NCI-H2196 (cell line): ENCODE results near the gene PPP1R16B.

Source experiments
- DNase-seq: peaks from one replicate; lab custom pipeline; 2025; ENCODE audit not compliant: unreplicated experiment; lab: John Stamatoyannopoulos, UW

Gene PPP1R16B

GRCh38 chr20:38805502-38805957 is at the start of gene PPP1R16B:
PPP1R16B (plus strand) TSS chr20:38805697; CDS start chr20:38835926, 30,229 bp downstream.
- peak; percentile 38 for DNase-seq

GRCh38 chr20:38757145-38757775 is 48.2 kb upstream of the PPP1R16B start:
- no peak for DNase-seq

GRCh38 chr20:38759106-38759505 is 46.4 kb upstream of the PPP1R16B start:
- no peak for DNase-seq

GRCh38 chr20:38760978-38761377 is 44.5 kb upstream of the PPP1R16B start:
- no peak for DNase-seq

- DNase-seq, result no peak
These were observed 43.3 kb upstream of the PPP1R16B start for GRCh38 chr20:38762174-38762573.

- DNase-seq, result no peak
These were observed 41.9 kb upstream of the PPP1R16B start for GRCh38 chr20:38763616-38764015.

- DNase-seq, result no peak
These were observed 40.8 kb upstream of the PPP1R16B start for GRCh38 chr20:38764567-38765318.

GRCh38 chr20:38766071-38766470 is 39.4 kb upstream of the PPP1R16B start:
- no peak for DNase-seq

- no peak for DNase-seq
These were observed 35.9 kb upstream of the PPP1R16B start for GRCh38 chr20:38769376-38770295.

- DNase-seq, result no peak
These were observed 35.0 kb upstream of the PPP1R16B start for GRCh38 chr20:38770546-38770945.

GRCh38 chr20:38770970-38771369 is 34.5 kb upstream of the PPP1R16B start:
- no peak for DNase-seq

- no peak for DNase-seq
These were observed 33.9 kb upstream of the PPP1R16B start for GRCh38 chr20:38771621-38772020.

GRCh38 chr20:38774167-38774566 is 31.3 kb upstream of the PPP1R16B start:
- no peak for DNase-seq

GRCh38 chr20:38776363-38776762 is 29.1 kb upstream of the PPP1R16B start:
- DNase-seq, result no peak

- no peak for DNase-seq
These were observed 26.0 kb upstream of the PPP1R16B start for GRCh38 chr20:38779247-38780097.

GRCh38 chr20:38782275-38782674 is 23.2 kb upstream of the PPP1R16B start:
- DNase-seq, result no peak

GRCh38 chr20:38787870-38788269 is 17.6 kb upstream of the PPP1R16B start:
- no peak for DNase-seq

GRCh38 chr20:38789503-38790199 is 15.8 kb upstream of the PPP1R16B start:
- no peak for DNase-seq

GRCh38 chr20:38790200-38791053 is 15.1 kb upstream of the PPP1R16B start:
- peak; percentile 53 for DNase-seq
